Fibroblast of the aortic adventitia (primary cell): Measurements from ENCODE around the gene PLPP3. TPM values are rescaled to one million over a fixed set of nuclear protein-coding genes. Genes with fewer than 3 reads are reported as not detected.
A peak's percentile ranks its signal among the peaks of the same experiment; 100 is the strongest.

ENCODE experiments used
- DNase-seq: peaks from one replicate; pipeline ENCODE4 v3.0.0-alpha.2; 2010; ENCODE audit warnings: low read depth
- H3K4me3 ChIP-seq: 2 replicates; pipeline ENCODE4 v1.5.1; 2011; ENCODE audit warnings: low read depth, mild to moderate bottlenecking, control low read depth, low read length, moderate library complexity
- CTCF ChIP-seq: IDR thresholded peaks from 2 replicates; pipeline ENCODE4 v1.5.1; 2011; ENCODE audit warnings: mild to moderate bottlenecking, low read length, control low read depth, inconsistent platforms; ENCODE audit not compliant: insufficient read depth
- small RNA-seq: library from RNA; depleted of rRNA; stranded (forward); fragments of <200 nt; gene quantifications from one replicate; pipeline ENCODE3, GENCODE V24; 2012
- total RNA-seq: library from RNA; depleted of rRNA; stranded (reverse); fragments of >200 nt; gene quantifications from 2 replicates; pipeline ENCODE4 v1.2.3, GENCODE V29; 2012; ENCODE audit warnings: low replicate concordance

PLPP3 gene
- total RNA-seq, 1 donor = 270 TPM

- H3K4me3 ChIP-seq = no peak overlapping the region
- DNase-seq = no peak
- TF ChIP-seq CTCF = no peak
Measured at GRCh38 chr1:56451491-56451890, 127.9 kb downstream of the PLPP3 start.

- no peak for DNase-seq
- no peak for TF ChIP-seq CTCF
- no peak overlapping the region for H3K4me3 ChIP-seq
Measured at GRCh38 chr1:56450004-56450666, 129.2 kb downstream of the PLPP3 start.

- no peak for TF ChIP-seq CTCF
- peak; percentile 33 for DNase-seq
- H3K4me3 ChIP-seq = no peak overlapping the region
Measured at GRCh38 chr1:56448529-56449300, 130.6 kb downstream of the PLPP3 start.

GRCh38 chr1:56447823-56448222 is 131.5 kb downstream of the PLPP3 start:
- no peak for DNase-seq
- no peak for TF ChIP-seq CTCF
- H3K4me3 ChIP-seq = no peak overlapping the region

GRCh38 chr1:56446531-56447098 is 132.7 kb downstream of the PLPP3 start:
- peak; percentile 47 for DNase-seq
- H3K4me3 ChIP-seq = no peak overlapping the region
- no peak for TF ChIP-seq CTCF

- no peak overlapping the region for H3K4me3 ChIP-seq
- TF ChIP-seq CTCF = no peak
Measured at GRCh38 chr1:56444960-56445646, 134.3 kb downstream of the PLPP3 start.

More at GRCh38 chr1:56444960-56445646, 134.3 kb downstream of the PLPP3 start:
- DNase-seq = no peak

Small RNA genes lying within 50 kb of the gene (small RNA-seq; reads per million reads assigned to genes)
- not detected for gene AC099789.1

Other genes starting within 250 kb of the PLPP3 start
- gene PRKAA2, start 65.8 kb upstream of the PLPP3 start, total RNA-seq = 0.16 and 3.7 TPM in 2 replicates
- not detected in 2 replicates for gene FYB2, start 239.8 kb upstream of the PLPP3 start, total RNA-seq